ENCODE data around the gene B3GNT7.
"Not testable (repeated sequence)": the region's sequence is repeated elsewhere in the genome, so short reads cannot be mapped to it uniquely, and the experiment has no call there.

Gene B3GNT7

DNA sequence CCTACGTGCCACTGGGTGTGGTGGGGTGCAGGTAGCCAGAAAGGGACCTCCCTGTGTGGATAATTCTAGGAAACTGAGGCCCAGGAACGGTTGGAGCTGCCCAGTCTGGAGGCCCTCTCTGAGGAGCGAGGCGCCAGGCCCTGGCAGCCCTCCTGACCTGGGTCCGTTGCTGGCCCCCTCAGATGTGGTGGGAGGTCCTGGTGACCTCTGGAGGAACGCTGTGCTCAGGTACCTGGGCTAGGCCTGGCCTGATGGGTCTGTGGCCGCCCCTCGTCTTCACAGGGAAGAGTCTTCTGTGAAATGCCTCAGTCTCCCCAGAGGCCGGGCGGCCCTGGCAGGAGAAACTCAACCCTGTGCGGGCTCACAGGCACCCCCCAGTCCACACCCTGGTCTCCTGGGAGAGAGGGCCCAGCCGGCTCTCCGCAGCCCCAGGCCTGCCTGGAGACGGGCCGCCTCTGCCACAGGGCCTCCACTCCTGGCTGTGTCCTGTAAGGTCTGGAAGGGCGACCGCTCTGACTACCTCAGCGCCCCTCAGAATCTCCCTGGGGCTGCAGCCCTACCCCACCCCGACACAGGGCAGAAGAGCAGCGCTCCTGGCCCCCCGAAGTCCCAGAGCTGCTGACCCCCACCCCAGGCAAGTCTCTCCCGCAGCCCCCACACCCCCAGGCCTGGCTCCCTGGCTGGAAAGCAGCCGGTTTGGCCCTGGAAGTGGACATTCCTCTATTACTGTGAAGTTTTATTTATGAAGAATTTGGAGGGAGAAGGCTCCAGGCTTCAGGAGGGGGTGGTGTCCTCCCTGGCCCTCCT lies 3.7 kb downstream of the B3GNT7 start:
- Histone ChIP-seq H3K4me2 (ENCODE audit: insufficient read depth, low read length, poor library complexity, severe bottlenecking) (no peak overlapping the region), H2AFZ (ENCODE audit: low read length) (no peak overlapping the region), H2AK5ac (ENCODE audit: low read depth, low read length) (peak overlapping the region; percentile 68), H2BK15ac (ENCODE audit: low read length) (peak overlapping the region; percentile 81), H3K27me3 (ENCODE audit: control insufficient read depth in 3 of 3, insufficient read depth in 3 of 3, low read depth in 1 of 3, low read length in 3 of 3) (peaks cover 6 to 54% (median 29%) of the 10 kb centered on the region in 3 experiments), H3K36me3 (replicated peaks in 1 of 2; ENCODE audit: control insufficient read depth in 2 of 2, insufficient read depth in 2 of 2, low read length in 2 of 2) (no peaks in the 10 kb centered on the region), H3K79me1 (ENCODE audit: low read depth, low read length) (no peaks in the 10 kb centered on the region), H4K91ac (ENCODE audit: low read depth, low read length, poor library complexity) (no peak overlapping the region), H3K9me3 (replicated peaks in 1 of 2; ENCODE audit: control insufficient read depth in 2 of 2, insufficient read depth in 1 of 2, low read depth in 1 of 2, low read length in 2 of 2) (peaks cover 2 to 4% of the 10 kb centered on the region in 2 donors), H3K23ac (ENCODE audit: low read depth, low read length, poor library complexity) (no peak overlapping the region), H4K8ac (ENCODE audit: low read depth, low read length) (no peak overlapping the region), H3K4ac (ENCODE audit: low read length) (no peak overlapping the region), H2BK12ac (ENCODE audit: low read length) (no peak overlapping the region), H3K9ac (ENCODE audit: low read depth, low read length, poor library complexity) (no peak overlapping the region), H2BK120ac (ENCODE audit: low read depth, low read length) (no peak overlapping the region), H2BK5ac (ENCODE audit: low read length) (no peak overlapping the region), H3K18ac (ENCODE audit: low read length) (peak overlapping the region; percentile 38), H3K14ac (ENCODE audit: low read length) (peak overlapping the region; percentile 21), H3K4me1 (ENCODE audit: control insufficient read depth in 2 of 2, insufficient read depth in 1 of 2, low read depth in 1 of 2, low read length in 2 of 2) (peaks cover 4 to 7% of the 10 kb centered on the region in 2 donors), H3K4me3 (ENCODE audit: low read length in 2 of 2) (no peak overlapping the region), H3K27ac (replicated peaks; ENCODE audit: low read length) (no peak overlapping the region)
- WGBS, 2 donors (ENCODE audit: extremely low coverage in 2 of 2, insufficient read length in 2 of 2, insufficient replicate concordance in 1 of 2), result no CpG with 5 or more reads among the region's 23 CpGs
- no peak for DNase-seq (ENCODE audit: low spot score)

DNA sequence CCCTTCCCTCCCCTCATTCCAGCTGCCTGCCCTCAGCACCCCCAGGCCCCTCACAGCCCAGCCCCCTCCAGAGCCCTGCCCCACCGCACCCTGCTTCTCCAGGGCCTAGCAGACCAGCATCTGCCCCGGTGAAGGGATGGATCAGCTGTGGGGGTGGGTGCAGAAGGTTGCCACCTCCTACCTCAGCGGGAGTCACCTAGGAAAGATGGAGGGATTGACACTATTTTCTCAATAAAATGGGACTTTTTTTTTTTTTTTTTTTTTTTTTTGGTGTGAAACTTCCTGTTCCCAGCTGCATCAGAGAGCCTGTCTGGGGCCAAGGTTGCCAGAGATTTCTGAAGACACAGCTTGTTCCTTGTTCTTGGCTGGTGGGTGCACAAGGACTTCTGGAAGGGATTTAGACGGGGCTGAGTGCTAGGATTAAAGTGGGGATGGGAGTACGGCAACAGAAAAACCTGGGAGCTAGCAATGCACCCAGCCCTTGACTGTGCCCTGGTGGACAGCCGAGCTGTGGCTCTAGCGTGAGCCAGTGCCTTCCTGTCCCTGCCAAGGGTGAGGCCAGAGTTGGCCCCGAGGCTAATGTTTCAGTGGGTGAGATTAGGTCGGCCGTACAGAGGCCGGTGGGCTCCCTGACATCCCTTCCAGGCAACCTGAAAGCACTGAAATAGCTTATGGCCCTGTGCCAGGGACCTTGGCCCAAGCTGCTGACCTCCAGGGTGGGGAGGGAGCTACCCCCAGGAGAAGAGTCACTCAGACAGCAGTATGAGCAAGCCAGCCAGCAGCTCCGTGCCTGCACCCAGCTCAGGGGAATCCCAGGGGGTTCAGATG lies 4.6 kb downstream of the B3GNT7 start:
- Histone ChIP-seq H3K36me3 (replicated peaks in 1 of 2; ENCODE audit: control insufficient read depth in 2 of 2, insufficient read depth in 2 of 2, low read length in 2 of 2) (no peaks in the 10 kb centered on the region), H3K9me3 (replicated peaks in 1 of 2; ENCODE audit: control insufficient read depth in 2 of 2, insufficient read depth in 1 of 2, low read depth in 1 of 2, low read length in 2 of 2) (peaks cover 0 to 4% of the 10 kb centered on the region in 2 donors), H3K4me2 (ENCODE audit: insufficient read depth, low read length, poor library complexity, severe bottlenecking) (no peak overlapping the region), H3K23ac (ENCODE audit: low read depth, low read length, poor library complexity) (no peak overlapping the region), H3K27ac (replicated peaks; ENCODE audit: low read length) (no peak overlapping the region), H2BK12ac (ENCODE audit: low read length) (no peak overlapping the region), H4K8ac (ENCODE audit: low read depth, low read length) (no peak overlapping the region), H3K9ac (ENCODE audit: low read depth, low read length, poor library complexity) (no peak overlapping the region), H4K91ac (ENCODE audit: low read depth, low read length, poor library complexity) (no peak overlapping the region), H3K79me1 (ENCODE audit: low read depth, low read length) (no peaks in the 10 kb centered on the region), H2BK15ac (ENCODE audit: low read length) (peak overlapping the region; percentile 81), H3K27me3 (ENCODE audit: control insufficient read depth in 3 of 3, insufficient read depth in 3 of 3, low read depth in 1 of 3, low read length in 3 of 3) (peaks cover 6 to 46% (median 23%) of the 10 kb centered on the region in 3 experiments), H2AFZ (ENCODE audit: low read length) (peak overlapping the region; percentile 72), H3K4me3 (ENCODE audit: low read length in 2 of 2) (no peak overlapping the region), H3K18ac (ENCODE audit: low read length) (peak overlapping the region; percentile 71), H2BK120ac (ENCODE audit: low read depth, low read length) (peak overlapping the region; percentile 61), H2BK5ac (ENCODE audit: low read length) (peak overlapping the region; percentile 13), H2AK5ac (ENCODE audit: low read depth, low read length) (peak overlapping the region; percentile 68), H3K4me1 (ENCODE audit: control insufficient read depth in 2 of 2, insufficient read depth in 1 of 2, low read depth in 1 of 2, low read length in 2 of 2) (peaks cover 2 to 4% of the 10 kb centered on the region in 2 donors), H3K4ac (ENCODE audit: low read length) (no peak overlapping the region), H3K14ac (ENCODE audit: low read length) (peak overlapping the region; percentile 94)
- no peak for DNase-seq (ENCODE audit: low spot score)
- WGBS, 2 donors (ENCODE audit: extremely low coverage in 2 of 2, insufficient read length in 2 of 2, insufficient replicate concordance in 1 of 2), result no CpG with 5 or more reads among the region's 12 CpGs

DNA sequence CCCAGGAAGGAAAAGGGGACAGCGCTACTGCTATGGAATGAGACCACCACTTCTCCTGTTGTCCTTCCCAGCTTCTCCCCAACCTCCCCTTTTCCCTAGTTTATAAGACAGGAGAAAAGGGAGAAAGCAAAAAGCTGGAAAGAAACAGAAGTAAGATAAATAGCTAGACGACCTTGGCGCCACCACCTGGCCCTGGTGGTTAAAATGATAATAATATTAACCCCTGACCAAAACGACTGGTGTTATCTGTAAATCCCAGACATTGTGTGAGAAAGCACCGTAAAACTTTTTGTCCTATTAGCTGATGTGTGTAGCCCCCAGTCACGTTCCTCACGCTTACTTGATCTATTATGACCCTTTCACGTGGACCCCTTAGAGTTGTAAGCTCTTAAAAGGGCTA lies 5.2 kb downstream of the B3GNT7 start:
- H3K4ac ChIP-seq (ENCODE audit: low read length); H4K8ac ChIP-seq (ENCODE audit: low read depth, low read length); DNase-seq (ENCODE audit: low spot score); H3K9me3 ChIP-seq (replicated peaks in 1 of 2; ENCODE audit: control insufficient read depth in 2 of 2, insufficient read depth in 1 of 2, low read depth in 1 of 2, low read length in 2 of 2); H2BK5ac ChIP-seq (ENCODE audit: low read length); H2BK12ac ChIP-seq (ENCODE audit: low read length); H2BK15ac ChIP-seq (ENCODE audit: low read length); H3K27ac ChIP-seq (replicated peaks; ENCODE audit: low read length); H3K23ac ChIP-seq (ENCODE audit: low read depth, low read length, poor library complexity); H3K18ac ChIP-seq (ENCODE audit: low read length); H3K79me1 ChIP-seq (ENCODE audit: low read depth, low read length); H3K14ac ChIP-seq (ENCODE audit: low read length); H2BK120ac ChIP-seq (ENCODE audit: low read depth, low read length); H4K91ac ChIP-seq (ENCODE audit: low read depth, low read length, poor library complexity); H3K36me3 ChIP-seq (replicated peaks in 1 of 2; ENCODE audit: control insufficient read depth in 2 of 2, insufficient read depth in 2 of 2, low read length in 2 of 2); H3K4me1 ChIP-seq (ENCODE audit: control insufficient read depth in 2 of 2, insufficient read depth in 1 of 2, low read depth in 1 of 2, low read length in 2 of 2); H3K9ac ChIP-seq (ENCODE audit: low read depth, low read length, poor library complexity); H3K4me2 ChIP-seq (ENCODE audit: insufficient read depth, low read length, poor library complexity, severe bottlenecking); H3K4me3 ChIP-seq (ENCODE audit: low read length in 2 of 2): not testable (repeated sequence)
- WGBS, 2 donors (ENCODE audit: extremely low coverage in 2 of 2, insufficient read length in 2 of 2, insufficient replicate concordance in 1 of 2), result no CpG with 5 or more reads among the region's 8 CpGs
- peak overlapping the region; percentile 28 for H2AK5ac ChIP-seq (ENCODE audit: low read depth, low read length)
- peaks cover 2 to 41% (median 18%) of the 10 kb centered on the region in 3 experiments for H3K27me3 ChIP-seq (ENCODE audit: control insufficient read depth in 3 of 3, insufficient read depth in 3 of 3, low read depth in 1 of 3, low read length in 3 of 3)
- peak overlapping the region; percentile 72 for H2AFZ ChIP-seq (ENCODE audit: low read length)

DNA sequence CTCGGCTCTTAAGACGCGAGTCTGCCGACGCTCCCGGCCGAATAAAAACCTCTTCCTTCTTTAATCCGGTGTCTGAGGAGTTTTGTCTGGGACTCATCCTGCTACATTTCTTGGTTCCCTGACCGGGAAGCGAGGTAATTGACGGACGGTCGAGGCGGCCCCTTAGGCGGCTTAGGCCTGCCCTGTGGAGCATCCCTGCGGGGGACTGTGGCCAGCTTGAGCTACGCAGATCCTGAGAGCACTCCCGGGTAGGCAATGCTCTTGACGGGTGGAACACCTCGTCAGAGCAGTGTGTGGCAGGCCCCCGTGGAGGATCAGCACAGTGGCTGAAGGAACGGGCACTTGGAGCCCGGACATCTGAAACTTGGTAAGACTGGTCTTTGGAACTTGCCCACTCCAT lies 5.6 kb downstream of the B3GNT7 start:
- Histone ChIP-seq H4K8ac (ENCODE audit: low read depth, low read length) (peak overlapping the region; percentile 43), H3K27me3 (ENCODE audit: control insufficient read depth in 3 of 3, insufficient read depth in 3 of 3, low read depth in 1 of 3, low read length in 3 of 3) (peaks cover 2 to 38% (median 14%) of the 10 kb centered on the region in 3 experiments), H3K18ac (ENCODE audit: low read length) (peak overlapping the region; percentile 48)
- H3K14ac ChIP-seq (ENCODE audit: low read length); H2BK120ac ChIP-seq (ENCODE audit: low read depth, low read length); H3K79me1 ChIP-seq (ENCODE audit: low read depth, low read length); H3K9me3 ChIP-seq (replicated peaks in 1 of 2; ENCODE audit: control insufficient read depth in 2 of 2, insufficient read depth in 1 of 2, low read depth in 1 of 2, low read length in 2 of 2); H3K23ac ChIP-seq (ENCODE audit: low read depth, low read length, poor library complexity); H3K9ac ChIP-seq (ENCODE audit: low read depth, low read length, poor library complexity); H2BK5ac ChIP-seq (ENCODE audit: low read length); H2BK12ac ChIP-seq (ENCODE audit: low read length); DNase-seq (ENCODE audit: low spot score); H2AFZ ChIP-seq (ENCODE audit: low read length); H3K27ac ChIP-seq (replicated peaks; ENCODE audit: low read length); H3K36me3 ChIP-seq (replicated peaks in 1 of 2; ENCODE audit: control insufficient read depth in 2 of 2, insufficient read depth in 2 of 2, low read length in 2 of 2); H2BK15ac ChIP-seq (ENCODE audit: low read length); H2AK5ac ChIP-seq (ENCODE audit: low read depth, low read length); H3K4ac ChIP-seq (ENCODE audit: low read length); H3K4me1 ChIP-seq (ENCODE audit: control insufficient read depth in 2 of 2, insufficient read depth in 1 of 2, low read depth in 1 of 2, low read length in 2 of 2); H3K4me2 ChIP-seq (ENCODE audit: insufficient read depth, low read length, poor library complexity, severe bottlenecking); H3K4me3 ChIP-seq (ENCODE audit: low read length in 2 of 2); H4K91ac ChIP-seq (ENCODE audit: low read depth, low read length, poor library complexity): not testable (repeated sequence)
- no CpG with 5 or more reads among the region's 23 CpGs for WGBS, 2 donors (ENCODE audit: extremely low coverage in 2 of 2, insufficient read length in 2 of 2, insufficient replicate concordance in 1 of 2)
